Activated naive CD8-positive, alpha-beta T cell treated with anti-CD3 and anti-CD28 coated beads, Interleukin-2, amount 50 U/mL, for 16 hours (primary cell): ENCODE measurements around the gene SCFD2.

Experiments
- DNase-seq: peaks from one replicate; pipeline ENCODE4 v3.0.0-alpha.2; 2020; ENCODE audit warnings: low read depth, low spot score

SCFD2 gene

DNA sequence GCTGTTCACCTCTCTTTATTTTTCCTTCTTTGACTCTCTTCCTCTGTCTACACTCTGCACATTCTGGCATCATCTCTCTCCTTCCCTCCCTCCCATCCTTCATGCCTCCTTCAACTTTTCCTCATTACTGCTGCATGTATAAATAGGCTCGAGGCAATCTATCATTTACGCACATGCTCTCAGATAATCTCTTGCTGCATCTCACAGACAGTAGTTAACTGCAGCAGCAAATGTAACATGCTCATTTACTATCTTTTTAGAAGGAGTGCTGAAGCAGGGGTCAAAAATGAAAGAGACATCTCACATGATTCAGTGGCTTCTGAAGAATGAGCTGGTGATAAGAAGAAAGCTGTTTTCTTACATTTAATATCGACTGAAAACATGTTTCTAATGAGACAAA, 376.0 kb downstream of the SCFD2 start:
- DNase-seq = no peak

DNA sequence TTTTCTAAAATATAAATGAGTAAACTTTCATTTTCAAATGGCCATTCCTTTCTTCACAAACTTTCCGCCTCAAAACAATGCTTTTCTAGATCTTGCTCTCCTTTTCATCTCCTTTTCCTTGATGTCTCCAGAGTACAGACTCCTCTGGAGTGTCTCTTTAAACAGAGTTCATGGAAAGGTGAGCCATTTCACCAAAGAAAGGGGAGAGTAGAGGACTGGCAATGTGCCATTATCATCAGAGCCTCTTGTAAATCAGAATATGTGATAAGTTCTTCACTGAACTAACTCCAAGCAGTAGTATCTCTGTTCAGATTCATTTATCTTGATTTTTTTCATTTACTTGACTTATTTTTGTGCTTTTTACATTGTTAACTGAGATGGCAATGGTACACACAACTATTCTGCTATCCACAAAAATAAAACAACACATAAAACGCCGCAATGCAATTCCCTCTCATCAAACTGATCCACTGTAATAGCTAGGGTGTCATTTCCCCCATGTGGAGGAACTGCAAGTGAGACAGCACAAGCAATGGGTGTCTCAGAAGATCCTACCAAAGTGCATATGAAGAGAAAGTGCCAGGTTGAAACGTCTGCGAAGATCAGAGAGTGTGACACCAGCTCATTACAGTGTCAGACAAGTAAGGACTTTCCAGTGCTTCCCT, 378.3 kb downstream of the SCFD2 start:
- no peak for DNase-seq

DNA sequence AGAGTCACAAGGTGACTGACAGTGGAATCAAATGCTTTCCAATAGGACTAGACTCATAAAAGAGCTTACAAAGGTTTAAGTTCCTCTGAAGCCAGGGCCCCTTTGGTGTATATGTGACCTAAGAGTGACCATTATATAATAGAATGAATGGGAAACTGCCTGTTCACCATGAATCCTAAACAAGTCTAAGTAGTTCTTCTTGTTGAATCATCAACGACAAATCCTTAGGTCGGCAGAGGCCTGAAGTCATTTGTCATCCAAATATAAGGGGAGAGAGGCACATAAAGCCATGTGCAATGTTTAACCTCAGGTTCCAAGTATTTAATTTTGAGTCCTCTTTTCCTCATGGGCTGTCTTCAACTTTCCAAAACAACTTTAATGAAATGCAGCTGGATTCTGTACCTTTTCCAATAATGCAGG, 381.4 kb downstream of the SCFD2 start:
- no peak for DNase-seq

DNA sequence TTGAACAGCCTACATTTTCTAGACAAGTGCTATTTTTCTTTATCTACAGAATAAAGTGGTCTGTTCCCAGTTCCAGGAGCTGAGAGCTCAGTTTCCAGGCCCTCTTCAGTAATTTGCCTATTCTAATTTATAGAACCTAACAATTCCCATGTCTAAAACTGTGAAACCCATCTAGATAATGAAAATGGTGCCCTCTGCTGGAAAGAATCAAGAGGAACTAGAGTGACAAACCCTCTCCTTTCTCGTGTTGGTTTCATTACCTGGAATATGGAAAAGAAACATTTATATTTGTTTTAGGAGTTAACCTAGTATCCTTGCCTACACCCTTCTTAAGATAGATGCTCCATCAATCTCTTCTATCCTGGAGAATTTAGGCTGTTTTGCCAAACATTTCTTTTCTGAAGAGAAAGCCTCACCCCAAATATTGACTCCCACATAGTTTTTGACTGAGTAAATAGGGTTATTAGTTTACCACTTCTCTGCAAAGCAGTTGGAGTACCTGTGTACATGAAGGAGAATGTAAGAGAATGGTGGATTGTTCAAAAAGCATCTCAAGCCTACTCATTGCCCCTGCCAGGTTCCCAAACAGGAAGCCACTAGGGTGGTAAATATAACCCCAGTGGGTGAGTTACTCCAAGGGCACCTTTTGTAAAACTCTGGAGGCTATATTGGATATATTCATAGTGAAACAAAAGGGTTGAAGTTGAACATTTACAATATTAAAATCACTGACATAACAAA, 382.1 kb downstream of the SCFD2 start:
- DNase-seq = no peak

DNA sequence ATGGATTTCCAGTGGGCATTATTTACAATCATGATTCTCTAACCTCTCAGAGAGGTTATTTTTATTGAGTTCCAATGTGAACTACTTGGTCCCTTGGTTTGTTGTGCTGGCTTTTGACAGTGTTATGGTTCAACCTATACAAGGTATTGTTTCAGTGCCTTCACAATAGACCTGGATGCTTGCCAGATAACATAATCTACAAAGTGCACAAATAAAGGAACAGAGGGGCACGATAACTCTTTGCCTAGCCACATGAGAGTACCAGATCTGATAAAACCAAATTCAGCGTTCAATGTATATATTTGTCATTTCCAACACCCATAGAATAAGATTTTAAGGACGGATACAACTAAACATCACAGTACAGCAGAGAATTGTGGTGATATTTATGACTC, 382.9 kb downstream of the SCFD2 start:
- no peak for DNase-seq

DNA sequence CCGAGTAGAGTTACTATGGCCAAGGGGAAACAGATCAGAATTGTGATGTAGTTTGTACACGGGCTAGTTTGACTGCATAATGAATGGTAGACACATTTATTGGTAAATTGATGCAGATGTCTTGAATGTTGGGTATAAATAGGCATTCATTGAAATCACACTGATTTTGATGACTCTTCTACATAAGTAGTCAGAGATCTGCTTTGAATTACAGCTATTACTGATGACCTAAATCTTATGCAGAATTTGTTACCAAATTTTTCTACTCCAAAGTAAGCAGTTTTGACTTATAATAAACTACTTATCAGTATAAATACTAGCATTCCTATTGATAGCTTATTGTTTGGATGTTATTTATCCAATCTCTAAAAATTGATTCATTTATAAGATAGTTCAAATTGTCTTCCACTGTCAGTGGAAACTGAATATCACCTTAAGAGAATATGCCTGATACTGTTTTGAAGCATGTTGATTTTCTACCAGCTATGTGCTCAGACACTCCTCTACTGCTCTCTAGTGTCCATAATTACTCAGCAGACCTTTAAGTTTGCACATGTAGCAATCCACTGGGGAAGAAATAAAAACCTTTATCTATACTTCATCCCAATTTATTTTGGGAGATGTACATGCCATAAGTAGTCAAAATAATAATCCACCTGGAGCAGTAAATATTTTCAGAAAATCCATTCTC, 383.5 kb downstream of the SCFD2 start:
- DNase-seq = no peak

DNA sequence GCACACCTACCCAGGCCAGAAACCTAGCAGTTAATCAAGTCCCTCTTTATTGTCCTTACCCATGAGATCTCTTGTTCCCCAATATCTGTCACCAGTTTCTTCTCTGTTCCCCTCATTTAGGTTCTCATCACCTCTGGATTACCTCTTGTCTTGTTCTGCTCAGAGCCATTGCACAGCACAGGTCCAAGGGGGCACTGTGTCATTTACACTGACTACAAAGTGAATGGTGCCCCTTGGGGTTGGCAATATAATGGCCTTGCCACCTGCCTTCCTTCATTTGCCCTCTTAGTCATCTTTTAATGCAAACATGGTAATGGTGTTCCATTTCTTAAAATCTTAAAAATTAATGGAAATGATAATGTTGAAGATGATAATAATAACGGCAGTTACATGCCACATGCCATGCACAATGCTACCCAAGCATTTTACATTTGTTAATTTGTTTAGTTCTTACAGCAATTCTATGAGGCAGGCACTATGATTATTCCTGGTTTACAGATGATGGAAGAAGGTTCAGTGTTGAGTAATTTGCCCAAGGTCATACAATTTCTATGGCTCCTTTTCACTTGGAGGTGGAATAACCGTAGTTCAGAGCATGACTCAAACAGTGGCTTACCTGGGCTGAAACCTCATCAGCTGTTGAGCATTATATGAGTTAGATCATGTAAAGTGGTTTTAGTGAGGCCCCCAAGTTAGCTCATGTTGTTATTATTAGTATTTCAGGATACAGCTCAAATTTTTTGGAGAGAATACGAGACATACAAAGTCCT, 385.9 kb downstream of the SCFD2 start:
- DNase-seq = no peak

DNA sequence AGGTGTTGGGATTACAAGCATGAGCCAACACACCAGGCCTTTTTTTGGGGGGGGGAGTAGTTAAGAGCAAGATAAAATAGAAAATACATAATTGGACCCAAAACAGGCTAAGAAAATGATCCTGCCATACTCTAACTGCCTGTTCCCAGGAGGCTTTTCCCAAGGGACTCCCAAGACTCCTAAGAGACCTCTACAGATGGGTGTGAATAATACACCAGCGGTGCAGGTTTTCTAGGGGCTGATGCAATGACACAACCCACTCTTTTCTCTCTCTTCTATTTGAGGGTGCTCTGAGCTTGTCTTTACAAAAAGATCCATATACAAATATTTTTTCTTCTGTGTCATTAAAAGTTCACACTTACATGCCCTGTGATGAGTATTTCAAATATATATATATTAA, 386.8 kb downstream of the SCFD2 start:
- no peak for DNase-seq

DNA sequence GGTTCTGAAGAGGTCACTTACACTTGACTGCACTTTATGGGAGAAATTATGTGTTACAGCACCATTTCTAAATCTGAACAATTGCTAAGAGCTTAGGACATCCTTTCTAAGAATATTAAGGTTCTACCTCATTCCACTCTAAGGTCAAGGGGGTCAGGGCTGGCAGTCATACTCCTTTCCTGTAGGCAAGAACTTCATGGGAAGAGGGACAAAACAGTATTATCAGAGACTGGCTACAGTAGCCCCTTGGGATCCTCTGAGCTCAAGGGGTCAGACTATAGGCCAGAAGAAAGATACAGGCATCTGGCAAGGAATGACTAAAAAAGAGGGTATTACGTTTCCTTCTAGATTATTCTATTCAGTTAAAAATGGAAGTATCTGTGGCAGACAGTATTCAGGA, 388.6 kb downstream of the SCFD2 start:
- DNase-seq = no peak

DNA sequence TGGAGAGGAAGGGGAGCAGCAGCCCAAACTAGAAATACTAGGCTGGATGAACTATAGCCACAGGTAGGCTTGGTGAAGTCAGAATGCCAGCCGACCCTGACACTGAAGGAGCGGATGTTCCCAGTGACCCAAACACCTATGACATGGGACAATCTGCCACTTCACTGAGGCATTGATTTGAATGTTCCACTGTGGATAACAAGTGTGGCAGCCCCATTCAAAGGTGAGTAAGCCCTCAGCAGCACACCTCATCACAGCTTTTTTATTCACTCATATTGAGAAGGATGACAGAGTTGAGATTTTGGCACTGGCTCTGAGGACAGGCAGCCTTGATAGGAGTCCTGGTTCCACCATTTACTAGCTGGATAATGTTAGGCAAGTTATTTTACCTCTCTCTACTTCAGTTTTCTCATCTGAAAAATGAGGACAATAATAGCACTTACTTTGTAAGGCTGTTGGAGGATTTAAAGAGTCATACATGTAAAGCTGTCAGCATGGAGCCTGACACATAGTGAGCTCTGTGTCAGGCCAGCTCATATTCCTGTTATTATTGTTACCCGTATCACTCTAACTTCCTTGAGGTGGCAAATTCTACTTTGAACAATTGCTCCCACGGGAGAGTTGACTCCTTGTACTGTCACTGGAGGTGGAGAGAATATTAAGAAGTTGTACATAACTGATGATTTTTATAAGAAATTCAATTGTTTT, 389.2 kb downstream of the SCFD2 start:
- no peak for DNase-seq

DNA sequence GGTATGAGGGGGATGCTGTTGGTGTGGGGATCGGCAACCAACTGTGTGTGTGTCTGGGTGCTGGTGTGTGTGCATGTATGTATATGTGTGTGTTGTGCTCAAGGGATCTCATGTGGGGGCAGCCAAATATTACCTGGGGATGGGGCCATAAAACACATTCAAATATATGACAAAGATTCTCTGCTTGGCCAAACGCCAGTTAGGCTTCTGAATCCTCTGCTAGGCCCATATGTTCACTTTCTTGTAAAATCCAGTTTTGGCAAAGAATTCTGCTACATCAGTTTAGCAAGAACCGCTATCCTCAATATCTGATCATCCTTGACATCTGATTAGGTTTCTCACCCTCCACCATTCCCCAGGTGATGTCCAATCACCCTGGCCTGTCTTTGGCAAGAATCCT, 397.2 kb downstream of the SCFD2 start:
- no peak for DNase-seq

DNA sequence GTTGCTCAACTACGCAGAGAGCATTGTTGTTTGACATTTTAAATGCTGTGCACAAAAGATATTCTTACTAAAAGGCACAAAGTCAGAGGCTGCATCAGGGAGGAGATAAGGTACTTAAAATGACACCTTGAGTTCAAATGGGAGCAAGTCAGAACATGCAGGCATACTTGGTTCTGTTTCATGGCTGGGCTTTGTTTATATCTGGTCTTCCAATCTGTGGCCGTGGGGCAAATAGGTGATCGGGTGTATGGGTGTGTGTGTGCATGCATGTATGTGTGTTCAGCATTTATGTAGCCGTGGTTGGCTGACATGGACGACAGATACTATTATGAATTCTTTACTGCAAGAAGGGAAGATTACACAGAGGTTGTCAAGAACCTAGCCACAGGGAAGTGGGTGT, 397.6 kb downstream of the SCFD2 start:
- no peak for DNase-seq

DNA sequence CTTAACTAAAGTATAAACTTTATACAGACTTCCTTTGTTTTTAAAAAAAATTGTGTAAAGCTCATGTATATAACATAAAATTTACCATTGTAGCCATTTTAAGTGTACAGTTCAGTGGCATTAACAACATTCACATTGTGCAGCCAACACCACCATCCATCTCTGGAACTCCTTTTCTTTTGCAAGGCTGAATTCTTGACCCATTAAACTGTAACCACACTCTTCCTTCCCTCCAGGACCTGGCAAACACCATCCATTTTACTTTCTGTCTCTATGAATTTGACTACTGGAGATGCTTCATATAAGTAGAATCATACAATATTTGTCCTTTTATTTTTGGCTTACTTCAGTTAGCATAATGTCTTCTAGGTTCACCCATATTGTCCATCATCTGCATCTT, 399.1 kb downstream of the SCFD2 start:
- no peak for DNase-seq

DNA sequence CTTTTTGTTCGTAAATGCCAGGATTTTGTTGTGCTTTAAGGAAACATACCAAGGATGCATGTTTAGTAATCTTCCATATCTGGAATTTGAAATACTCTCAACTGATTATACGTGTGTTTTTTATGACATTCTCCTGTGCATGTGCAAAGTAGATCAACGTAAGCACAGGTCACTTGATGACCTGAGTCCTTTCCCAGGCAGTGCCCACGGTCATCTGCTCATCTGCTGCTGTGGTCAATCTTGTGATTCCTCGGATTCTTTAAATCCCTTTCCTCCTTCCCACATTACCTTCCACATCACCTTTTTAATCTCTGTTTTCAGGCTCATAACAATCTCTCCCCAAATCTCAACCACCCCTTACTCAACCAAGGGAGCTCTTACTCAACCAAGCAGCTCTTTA, 399.7 kb downstream of the SCFD2 start:
- DNase-seq = no peak

DNA sequence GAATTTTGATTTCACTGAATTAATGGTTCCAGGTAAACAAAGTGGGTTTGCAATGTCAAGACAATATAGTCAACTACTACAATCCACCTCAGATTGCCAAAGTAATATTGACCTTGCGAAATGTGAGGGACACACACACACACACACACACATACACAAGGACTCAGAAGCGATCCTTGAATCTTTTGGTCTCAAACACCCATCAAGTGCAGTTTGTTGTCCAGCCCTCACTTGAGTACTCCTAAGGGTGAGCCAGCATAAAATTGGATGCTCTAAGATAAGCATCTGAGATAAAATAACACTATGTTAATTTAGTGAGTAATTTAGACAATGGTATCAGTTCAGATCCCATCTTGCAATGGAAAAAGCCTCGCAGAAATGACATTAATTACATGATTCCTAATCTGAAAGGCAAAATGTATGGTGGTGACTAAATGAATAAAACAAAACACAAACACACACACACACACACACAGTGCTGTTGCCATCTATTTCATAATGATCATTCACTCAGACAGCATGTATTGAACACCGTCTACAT, 401.2 kb downstream of the SCFD2 start:
- no peak for DNase-seq

DNA sequence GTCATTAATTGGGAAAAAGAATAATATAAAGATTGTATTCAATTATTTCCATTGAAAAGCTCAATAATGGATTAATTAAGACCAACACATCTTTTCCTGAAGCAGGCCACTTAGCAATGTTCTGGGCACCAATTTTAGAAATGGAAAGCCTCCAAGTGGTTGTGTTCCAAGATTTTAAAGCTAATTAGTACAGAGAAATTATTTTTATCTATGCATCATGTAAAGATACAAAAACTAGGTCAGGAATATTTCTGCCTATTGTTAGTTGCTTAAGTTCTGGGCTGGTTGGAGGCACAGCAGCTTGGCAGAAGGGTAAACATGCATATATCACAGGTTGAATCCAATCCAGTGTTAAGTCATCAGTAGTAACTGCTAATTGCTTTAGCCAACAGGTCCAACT, 401.9 kb downstream of the SCFD2 start:
- DNase-seq = no peak

DNA sequence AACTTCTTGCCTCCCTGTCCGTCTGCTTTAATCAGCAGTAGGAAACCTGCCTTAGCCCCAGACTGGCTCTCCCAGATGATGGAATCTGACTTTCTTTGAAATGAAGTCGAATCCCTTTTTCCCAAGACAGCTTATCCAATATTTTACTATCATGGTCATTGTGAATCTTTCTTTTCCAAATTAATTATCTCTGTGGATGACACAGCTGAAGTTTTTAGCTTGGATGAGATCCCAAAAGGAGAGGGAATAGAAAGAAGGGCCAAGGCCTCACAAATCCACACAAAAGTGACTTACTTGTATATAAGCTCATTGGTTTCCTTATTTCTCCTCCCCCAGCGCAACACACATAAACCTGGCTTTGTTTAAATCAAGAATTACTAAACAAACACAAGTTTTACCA, 403.1 kb downstream of the SCFD2 start:
- DNase-seq = no peak

DNA sequence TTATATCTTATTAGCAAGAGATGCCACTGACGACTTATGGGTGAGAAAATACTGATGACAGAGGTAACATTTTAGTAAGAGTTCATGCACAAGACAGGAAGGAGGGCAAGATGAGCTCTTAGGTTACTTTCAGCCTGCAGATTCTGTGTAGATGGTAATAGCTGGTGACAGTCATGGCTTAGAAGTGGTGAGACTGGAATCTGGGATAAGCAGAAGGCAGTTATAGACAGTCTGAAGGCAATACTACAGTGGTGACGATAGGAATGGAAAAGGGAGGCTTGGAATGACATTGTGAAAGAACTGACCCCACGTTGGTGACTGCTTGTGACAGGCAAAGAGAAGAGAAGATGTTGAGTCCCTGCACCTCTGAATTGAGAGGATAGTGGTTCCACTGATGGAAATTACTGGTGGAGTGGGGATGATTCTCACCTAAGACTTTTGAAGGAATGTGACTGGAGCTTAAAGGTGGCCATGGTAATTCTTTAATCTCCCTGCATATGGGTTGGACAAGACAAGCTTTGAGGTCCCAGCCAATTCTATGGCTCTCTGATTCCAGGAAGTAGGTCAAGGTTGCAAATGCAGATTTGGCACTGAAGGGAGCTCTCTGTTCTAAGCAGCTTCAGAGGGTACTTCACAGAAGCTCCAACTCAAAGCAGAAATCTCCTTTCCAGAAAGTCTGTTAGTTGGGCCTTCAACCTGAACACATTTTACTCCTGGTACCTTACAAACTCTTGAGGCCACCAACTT, 404.0 kb downstream of the SCFD2 start:
- DNase-seq = no peak

DNA sequence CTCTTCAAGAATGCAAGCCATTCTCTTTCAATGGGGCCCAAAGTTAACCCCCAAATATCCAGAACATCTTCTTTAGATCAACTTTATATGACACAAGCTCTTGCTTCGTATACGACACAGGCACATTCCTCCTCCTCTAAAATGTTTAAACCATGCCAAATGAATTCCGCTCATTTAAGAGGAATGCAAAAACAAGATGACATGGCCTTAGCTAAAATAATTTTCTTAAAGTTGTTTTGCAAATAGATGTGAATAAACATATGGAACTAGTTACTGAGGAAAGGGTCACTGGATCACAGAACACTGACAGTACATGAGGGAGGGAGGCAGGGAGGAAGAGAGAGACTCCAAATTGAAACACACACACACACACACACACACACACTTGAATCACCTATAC, 406.3 kb downstream of the SCFD2 start:
- no peak for DNase-seq

DNA sequence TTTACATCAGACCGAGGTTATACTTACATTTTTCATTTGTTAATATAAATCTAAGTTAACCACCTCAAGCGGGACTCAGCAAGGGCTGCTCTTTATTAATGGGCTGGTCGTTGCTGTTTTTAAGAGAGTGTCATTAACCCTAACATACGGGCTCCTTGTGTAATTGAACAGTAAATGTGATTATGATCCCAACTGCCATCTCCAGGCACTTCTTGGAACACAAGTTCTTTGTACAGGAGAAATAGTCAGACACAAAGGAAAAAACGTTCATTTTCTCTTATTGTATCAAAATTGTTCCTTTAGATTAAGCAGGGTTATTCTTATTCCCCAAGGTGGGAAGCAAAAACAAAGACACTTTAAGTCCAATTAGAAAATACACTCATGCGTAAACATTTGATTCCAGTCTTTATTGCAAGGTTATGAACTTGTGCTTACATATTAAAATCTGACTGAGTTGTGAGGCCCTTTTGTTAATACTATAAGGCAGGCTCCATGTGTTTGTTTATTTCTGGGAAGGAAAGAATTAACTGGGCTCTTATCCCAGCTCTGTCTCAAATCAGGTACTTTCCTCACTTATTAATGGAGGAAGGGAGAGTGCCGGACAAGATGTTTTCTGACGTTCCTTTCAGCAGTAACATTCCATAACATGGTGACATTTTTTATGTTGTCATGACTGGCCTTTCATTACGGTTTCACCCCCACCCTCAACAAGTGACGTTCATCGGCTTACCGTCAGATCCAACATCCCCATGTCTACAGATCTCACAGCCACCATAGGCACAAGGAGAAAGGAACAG, 407.8 kb downstream of the SCFD2 start:
- DNase-seq = no peak
